TTC549 (cell line): ENCODE results near the gene EHD3.

Source experiments
- FAIRE-seq: peaks from 2 replicates; lab custom pipeline; 2012; peaks lifted over from hg19 to GRCh38; lab: Jason Lieb, UNC

The EHD3 gene

DNA sequence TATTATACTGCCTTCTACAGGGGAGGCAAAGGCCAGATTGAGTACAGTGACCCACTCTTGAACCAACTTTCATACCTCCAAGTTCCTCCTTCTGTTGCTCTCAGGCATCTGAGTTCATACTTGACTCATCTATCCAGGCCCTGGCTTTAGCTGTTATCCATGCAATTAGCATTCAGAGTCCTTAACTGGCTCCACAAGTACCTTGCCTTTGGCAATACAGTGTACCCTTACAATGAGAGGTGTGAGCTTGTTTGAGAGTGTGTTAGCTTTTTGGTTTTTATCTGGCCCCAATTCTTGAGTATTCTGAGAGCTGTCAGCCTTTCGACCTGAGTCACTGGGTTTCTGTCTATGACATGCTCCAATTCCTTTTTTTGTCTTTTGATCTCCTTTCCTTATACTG, 60.2 kb downstream of the EHD3 start:
- no peak for FAIRE-seq

GRCh38 chr2:31296641-31297287, 62.8 kb downstream of the EHD3 start:
- FAIRE-seq: no peak

- FAIRE-seq: no peak
These were observed 63.8 kb downstream of the EHD3 start for GRCh38 chr2:31297751-31298150.

DNA sequence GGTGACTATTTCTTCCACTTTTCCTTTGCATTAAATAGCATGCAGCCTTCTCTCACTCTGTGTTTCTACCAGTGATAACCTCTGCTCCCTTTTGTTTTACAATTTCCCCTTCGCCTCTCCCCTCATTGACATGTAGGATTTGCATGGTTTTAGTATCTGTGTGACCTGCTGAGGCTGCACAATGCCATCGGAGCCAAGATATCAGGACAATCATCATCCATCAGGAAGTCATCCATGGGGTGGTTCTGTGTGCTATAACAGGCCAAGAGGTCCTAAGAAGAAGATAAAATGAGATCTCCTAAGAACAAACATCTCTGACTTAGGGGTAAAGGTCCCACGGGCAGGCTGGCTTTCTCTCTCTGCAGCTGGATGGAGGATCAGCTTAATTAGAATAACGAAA, 65.6 kb downstream of the EHD3 start:
- FAIRE-seq: no peak

GRCh38 chr2:31300309-31300708, 66.4 kb downstream of the EHD3 start:
- FAIRE-seq: no peak

GRCh38 chr2:31302940-31303563, 69.1 kb downstream of the EHD3 start:
- FAIRE-seq: no peak

- no peak for FAIRE-seq
These were observed 70.9 kb downstream of the EHD3 start for GRCh38 chr2:31304816-31305215.

GRCh38 chr2:31312898-31313297, 78.9 kb downstream of the EHD3 start:
- no peak for FAIRE-seq

- no peak for FAIRE-seq
These were observed 80.8 kb downstream of the EHD3 start for GRCh38 chr2:31314761-31315160.

- no peak for FAIRE-seq
These were observed 83.4 kb downstream of the EHD3 start for GRCh38 chr2:31317396-31317795.

DNA sequence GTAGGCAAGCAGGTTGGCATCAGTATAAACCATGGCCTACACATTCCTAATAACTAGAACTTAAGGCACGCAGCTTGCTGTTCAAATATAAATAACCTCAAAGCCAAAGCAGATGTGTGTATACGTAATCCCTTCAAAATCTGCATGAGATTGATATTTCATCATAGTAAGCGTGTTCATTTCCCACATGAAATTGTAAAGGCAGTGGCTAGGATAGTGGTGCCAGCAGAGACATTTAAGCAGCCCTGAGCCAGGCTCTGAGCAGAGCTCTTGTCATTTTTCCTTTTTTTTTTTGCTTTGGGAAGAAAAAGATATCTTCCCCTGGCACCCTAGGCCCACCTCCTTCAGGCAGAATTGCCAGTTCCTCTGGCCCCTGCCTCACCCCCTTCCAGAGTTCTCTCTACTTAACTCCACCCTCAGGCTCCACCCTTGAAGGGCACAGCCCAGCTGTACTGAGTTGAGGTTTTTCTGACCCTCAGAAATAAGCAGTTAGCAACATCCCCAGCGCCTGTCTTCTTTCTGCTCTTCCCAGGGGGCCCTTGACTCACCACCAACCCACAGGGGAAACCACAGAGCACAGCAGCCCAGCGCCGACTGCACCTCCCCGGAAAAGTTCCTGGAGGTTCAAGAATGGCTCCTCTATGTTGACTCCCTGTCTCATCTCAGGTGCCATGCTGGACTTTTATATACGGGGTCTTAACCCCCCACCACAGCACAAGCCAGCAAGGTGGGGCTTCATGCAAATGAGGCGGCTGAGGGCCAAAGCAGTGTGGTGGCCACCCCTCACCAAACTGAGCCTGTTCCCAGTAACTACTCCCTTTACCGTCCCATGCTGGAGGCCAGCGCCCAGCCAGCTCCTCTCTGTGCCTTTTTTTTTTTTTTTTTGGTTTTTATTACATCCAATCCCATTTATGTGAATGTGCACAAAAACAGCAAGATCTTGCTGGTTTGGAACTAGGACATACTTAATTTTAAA, 84.7 kb downstream of the EHD3 start:
- FAIRE-seq: no peak
